ENCODE data around the gene TMEM125.

- TF ChIP-seq EZH2 (IDR thresholded peaks at IDR 0.05; ENCODE audit: insufficient read depth, poor library complexity, severe bottlenecking) (no peak), EZH2phosphoT487 (IDR thresholded peaks at IDR 0.05; ENCODE audit: insufficient read depth, low read depth) (no peak)
These were observed 1.7 kb downstream of the TMEM125 start for GRCh38 chr1:43271186-43272118.

All from GM23248 (cell line).